LNCAP (cell line): ENCODE results near the gene DNAJA2.

Experiments
- CTCF ChIP-seq: fragments of 450-650 bp; IDR thresholded peaks from 2 replicates; pipeline ENCODE4 v1.5.1; 2017; ENCODE audit warnings: mild to moderate bottlenecking

DNAJA2 gene

GRCh38 chr16:46922239-46922638 lies 51.2 kb downstream of the DNAJA2 start:
- no peak for TF ChIP-seq CTCF

GRCh38 chr16:46920402-46921068 lies 52.9 kb downstream of the DNAJA2 start:
- TF ChIP-seq CTCF = no peak

GRCh38 chr16:46918905-46919792 lies 54.3 kb downstream of the DNAJA2 start:
- TF ChIP-seq CTCF = no peak

GRCh38 chr16:46918400-46918799 lies 55.1 kb downstream of the DNAJA2 start:
- no peak for TF ChIP-seq CTCF

- TF ChIP-seq CTCF = no peak
Measured at GRCh38 chr16:46916980-46917379, 56.5 kb downstream of the DNAJA2 start.

GRCh38 chr16:46915483-46916025 lies 57.9 kb downstream of the DNAJA2 start:
- no peak for TF ChIP-seq CTCF

- no peak for TF ChIP-seq CTCF
Measured at GRCh38 chr16:46914556-46915201, 58.8 kb downstream of the DNAJA2 start.
